KMS-11 (cell line): ENCODE results near the gene ABCA6.

Experiments used
- H2AFZ ChIP-seq: fragments of 200-600 bp; sonication (generic); 2 replicates; pipeline ENCODE4 v1.6.1; 2016; ENCODE audit warnings: antibody characterized with exemption, mixed run types, low read depth
- H3K27ac ChIP-seq: fragments of 200-600 bp; sonication (generic); 2 replicates; pipeline ENCODE4 v1.6.1; 2016; ENCODE audit warnings: mild to moderate bottlenecking, mixed run types
- H3K27me3 ChIP-seq: fragments of 200-600 bp; sonication (generic); 2 replicates; pipeline ENCODE4 v1.6.1; 2017; ENCODE audit warnings: mild to moderate bottlenecking, low read depth, mixed run types, moderate library complexity; ENCODE audit not compliant: insufficient read depth
- H3K36me3 ChIP-seq: fragments of 200-600 bp; sonication (generic); 2 replicates; pipeline ENCODE4 v1.6.1; 2017; ENCODE audit warnings: mild to moderate bottlenecking, mixed run types; ENCODE audit not compliant: insufficient read depth
- H3K4me1 ChIP-seq: fragments of 200-600 bp; sonication (generic); 2 replicates; pipeline ENCODE4 v1.6.1; 2016; ENCODE audit warnings: mild to moderate bottlenecking, low read depth, mixed run types; ENCODE audit not compliant: poor library complexity, severe bottlenecking
- H3K4me2 ChIP-seq: fragments of 200-600 bp; sonication (generic); 2 replicates; pipeline ENCODE4 v1.7.0; 2016; ENCODE audit warnings: mild to moderate bottlenecking, mixed run types
- H3K4me3 ChIP-seq: fragments of 200-600 bp; sonication (generic); IDR thresholded peaks from 2 replicates; pipeline ENCODE4 v1.6.1; 2017; ENCODE audit warnings: low read depth, low read length, mixed read lengths; ENCODE audit not compliant: insufficient read depth
- H3K79me2 ChIP-seq: fragments of 200-600 bp; sonication (generic); 2 replicates; pipeline ENCODE4 v1.6.1; 2016; ENCODE audit warnings: low read depth, mixed run types; ENCODE audit not compliant: insufficient read depth
- H3K9ac ChIP-seq: fragments of 200-600 bp; sonication (generic); 2 replicates; pipeline ENCODE4 v1.6.1; 2016; ENCODE audit warnings: mild to moderate bottlenecking, mixed run types
- H4K20me1 ChIP-seq: fragments of 200-600 bp; sonication (generic); 2 replicates; pipeline ENCODE4 v1.6.1; 2016; ENCODE audit warnings: mild to moderate bottlenecking, mixed run types; ENCODE audit not compliant: insufficient read depth
- CTCF ChIP-seq: fragments of 200-600 bp; sonication (generic); conservative IDR thresholded peaks from 2 replicates; pipeline ENCODE4 v1.6.1; 2017; ENCODE audit warnings: low read depth, mild to moderate bottlenecking, antibody characterized with exemption, low read length, moderate library complexity, mixed read lengths

Gene ABCA6

GRCh38 chr17:69043098-69043734 is 98.5 kb downstream of the ABCA6 start:
- Histone ChIP-seq H3K4me2 (no peak overlapping the region), H3K27ac (no peak overlapping the region), H3K4me3 (no peak overlapping the region), H3K9ac (no peak overlapping the region), H4K20me1 (no peaks in the 10 kb centered on the region), H2AFZ (no peak overlapping the region), H3K79me2 (no peaks in the 10 kb centered on the region), H3K36me3 (no peaks in the 10 kb centered on the region), H3K4me1 (no peaks in the 10 kb centered on the region), H3K27me3 (no peaks in the 10 kb centered on the region)
- no peak for TF ChIP-seq CTCF

- Histone ChIP-seq H4K20me1 (no peaks in the 10 kb centered on the region), H3K36me3 (no peaks in the 10 kb centered on the region), H3K79me2 (no peaks in the 10 kb centered on the region), H2AFZ (no peak overlapping the region), H3K27me3 (no peaks in the 10 kb centered on the region), H3K4me2 (no peak overlapping the region), H3K4me3 (no peak overlapping the region), H3K27ac (no peak overlapping the region), H3K9ac (no peak overlapping the region), H3K4me1 (no peaks in the 10 kb centered on the region)
- no peak for TF ChIP-seq CTCF
Measured at GRCh38 chr17:69042308-69042707, 99.4 kb downstream of the ABCA6 start.

GRCh38 chr17:69031839-69032238 is 109.9 kb downstream of the ABCA6 start:
- Histone ChIP-seq H3K36me3 (no peaks in the 10 kb centered on the region), H2AFZ (no peak overlapping the region), H3K4me1 (no peaks in the 10 kb centered on the region), H4K20me1 (no peaks in the 10 kb centered on the region), H3K9ac (no peak overlapping the region), H3K4me3 (no peak overlapping the region), H3K27ac (no peak overlapping the region), H3K27me3 (no peaks in the 10 kb centered on the region), H3K4me2 (no peak overlapping the region), H3K79me2 (no peaks in the 10 kb centered on the region)
- TF ChIP-seq CTCF: no peak

- Histone ChIP-seq H3K36me3 (no peaks in the 10 kb centered on the region), H3K4me1 (no peaks in the 10 kb centered on the region), H3K27ac (no peak overlapping the region), H2AFZ (no peak overlapping the region), H3K4me2 (no peak overlapping the region), H3K9ac (no peak overlapping the region), H3K79me2 (no peaks in the 10 kb centered on the region), H3K4me3 (no peak overlapping the region), H3K27me3 (no peaks in the 10 kb centered on the region), H4K20me1 (no peaks in the 10 kb centered on the region)
- no peak for TF ChIP-seq CTCF
Measured at GRCh38 chr17:69030169-69030568, 111.5 kb downstream of the ABCA6 start.
